GM21390 (cell line): ENCODE results near the gene ATXN7.

Source experiments
- ATAC-seq: cut with Tn5 transposase; IDR thresholded peaks from one replicate; pipeline ENCODE4 v1.9.1; 2021; ENCODE audit not compliant: unreplicated experiment

The ATXN7 gene

GRCh38 chr3:63862804-63863149 is 890 bp upstream of the ATXN7 start:
- peak; percentile 2 for ATAC-seq

GRCh38 chr3:63864008-63864964 is 619 bp downstream of the ATXN7 start:
- ATAC-seq, result peak; percentile 41

GRCh38 chr3:63864965-63865327 is 1.3 kb downstream of the ATXN7 start:
- ATAC-seq, result no peak

- no peak for ATAC-seq
Measured at GRCh38 chr3:63867225-63867624, 3.6 kb downstream of the ATXN7 start.

- ATAC-seq, result no peak
Measured at GRCh38 chr3:63869940-63870614, 6.4 kb downstream of the ATXN7 start.

- ATAC-seq, result no peak
Measured at GRCh38 chr3:63870615-63871005, 6.9 kb downstream of the ATXN7 start.

- ATAC-seq, result no peak
Measured at GRCh38 chr3:63872135-63872924, 8.7 kb downstream of the ATXN7 start.

- ATAC-seq, result no peak
Measured at GRCh38 chr3:63874769-63875168, 11.1 kb downstream of the ATXN7 start.

GRCh38 chr3:63875510-63875909 is 11.8 kb downstream of the ATXN7 start:
- no peak for ATAC-seq

- ATAC-seq, result no peak
Measured at GRCh38 chr3:63876260-63876659, 12.6 kb downstream of the ATXN7 start.

- no peak for ATAC-seq
Measured at GRCh38 chr3:63877737-63878393, 14.2 kb downstream of the ATXN7 start.

GRCh38 chr3:63878394-63879060 is 14.9 kb downstream of the ATXN7 start:
- ATAC-seq, result no peak

GRCh38 chr3:63880653-63881052 is 17.0 kb downstream of the ATXN7 start:
- no peak for ATAC-seq

GRCh38 chr3:63886858-63887257 is 23.2 kb downstream of the ATXN7 start:
- ATAC-seq, result no peak

- no peak for ATAC-seq
Measured at GRCh38 chr3:63891518-63891917, 27.9 kb downstream of the ATXN7 start.

GRCh38 chr3:63892773-63893352 is 29.2 kb downstream of the ATXN7 start:
- ATAC-seq, result no peak

GRCh38 chr3:63895422-63896189 is 31.9 kb downstream of the ATXN7 start:
- ATAC-seq, result no peak

- ATAC-seq, result peak; percentile 74
Measured at GRCh38 chr3:63896332-63897030, 32.8 kb downstream of the ATXN7 start.

GRCh38 chr3:63900010-63900409 is 36.3 kb downstream of the ATXN7 start:
- no peak for ATAC-seq
